Ecto neural progenitor cell (in vitro differentiated cells): Measurements from ENCODE around the gene ANKS1A.
"Not testable (repeated sequence)": the region's sequence is repeated elsewhere in the genome, so short reads cannot be mapped to it uniquely, and the experiment has no call there.

Experiments used
- DNase-seq: peaks from one replicate; pipeline ENCODE4 v3.0.0-alpha.2; 2018; ENCODE audit warnings: low spot score

The ANKS1A gene

GRCh38 chr6:34888874-34889555 lies at the start of gene ANKS1A:
ANKS1A (plus strand) TSS chr6:34889255; CDS start chr6:34889403, 148 bp downstream.
- DNase-seq: peak; percentile 89

DNA sequence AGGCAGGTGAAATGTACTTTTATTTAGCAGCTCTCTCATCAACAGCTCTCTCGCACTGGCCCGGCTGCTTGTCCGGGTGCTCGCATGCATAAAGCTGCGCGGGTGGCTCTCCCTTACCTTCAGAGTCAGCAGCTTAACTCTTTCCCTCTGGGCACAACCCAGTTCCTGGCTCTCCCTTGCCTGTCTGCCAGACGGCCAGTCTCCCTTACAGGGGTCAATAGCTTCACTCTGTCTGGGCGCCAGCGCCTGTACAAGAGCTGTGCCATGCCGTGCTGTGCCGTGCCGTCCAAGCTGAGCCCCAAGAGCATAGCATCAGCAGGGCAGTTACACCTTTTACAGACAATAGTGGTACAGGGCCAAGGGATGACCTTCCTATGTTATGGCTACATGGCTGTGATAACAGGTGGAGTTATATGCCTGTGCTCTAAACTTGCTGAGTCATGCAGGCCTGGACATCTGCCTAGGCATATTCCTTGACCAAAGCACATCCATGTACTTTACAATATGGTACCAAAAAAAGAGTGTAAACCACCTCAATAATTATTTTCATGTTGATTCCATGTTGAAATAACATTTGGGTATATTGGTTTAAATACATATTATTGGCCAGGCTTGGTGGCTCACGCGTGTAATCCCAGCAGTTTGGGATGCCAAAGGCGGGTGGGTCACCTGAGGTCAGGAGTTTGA lies 49.2 kb upstream of the ANKS1A start:
- DNase-seq: no peak

DNA sequence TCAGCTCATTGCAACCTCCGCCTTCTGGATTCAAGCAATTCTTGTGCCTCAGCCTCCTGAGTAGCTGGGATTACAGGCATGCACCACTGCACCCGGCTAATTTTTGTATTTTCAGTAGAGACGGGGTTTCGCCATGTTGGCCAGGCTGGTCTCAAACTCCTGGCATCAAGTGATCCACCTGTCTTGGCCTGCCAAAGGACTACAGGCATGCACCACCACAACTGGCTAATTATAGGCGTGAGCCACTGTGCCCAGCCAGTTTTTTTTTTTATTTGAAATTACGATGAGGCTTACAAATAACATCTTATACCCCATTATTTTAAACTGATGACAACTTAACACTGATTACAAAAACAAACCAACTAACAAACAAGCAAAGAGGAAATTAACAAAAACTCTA lies 40.0 kb upstream of the ANKS1A start:
- not testable (repeated sequence) for DNase-seq

- no peak for DNase-seq
These were observed 37.7 kb upstream of the ANKS1A start for GRCh38 chr6:34851361-34851760.

DNA sequence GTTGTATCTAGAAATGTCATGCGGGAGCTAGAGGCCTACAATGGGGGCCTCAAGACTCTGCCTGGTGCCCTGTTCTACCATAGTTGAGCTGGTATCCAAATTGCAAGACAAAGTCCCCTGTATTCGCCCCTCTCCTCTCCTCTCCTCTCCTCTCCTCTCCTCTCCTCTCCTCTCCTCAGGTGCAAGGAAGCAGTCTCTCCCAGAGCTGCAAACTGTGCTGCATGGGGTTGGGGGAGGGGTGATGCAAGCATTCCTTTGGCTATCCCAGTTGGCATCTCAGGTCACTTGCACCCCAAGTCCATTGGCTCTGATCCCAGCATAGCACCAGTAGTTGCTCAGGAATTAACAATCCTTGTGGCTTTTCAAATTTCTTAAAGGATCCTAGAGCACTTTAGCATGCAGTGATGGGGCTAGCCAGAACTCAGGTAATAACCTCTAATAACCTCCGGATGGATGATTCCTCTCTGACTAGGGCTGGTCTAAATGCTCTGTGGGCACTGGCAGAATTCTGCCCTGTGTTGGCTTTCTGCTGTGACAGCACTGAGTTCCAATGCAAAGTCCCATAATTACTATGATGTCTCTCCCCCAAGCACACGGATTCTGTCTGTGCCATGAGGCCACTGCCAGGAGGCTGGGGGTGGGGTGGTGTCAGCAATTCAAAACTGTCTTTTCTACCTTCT lies 36.5 kb upstream of the ANKS1A start:
- no peak for DNase-seq

- DNase-seq: no peak
These were observed 33.6 kb upstream of the ANKS1A start for GRCh38 chr6:34855463-34855862.

- no peak for DNase-seq
These were observed 30.4 kb upstream of the ANKS1A start for GRCh38 chr6:34858681-34859080.

GRCh38 chr6:34859951-34860350 lies 29.1 kb upstream of the ANKS1A start:
- no peak for DNase-seq

DNA sequence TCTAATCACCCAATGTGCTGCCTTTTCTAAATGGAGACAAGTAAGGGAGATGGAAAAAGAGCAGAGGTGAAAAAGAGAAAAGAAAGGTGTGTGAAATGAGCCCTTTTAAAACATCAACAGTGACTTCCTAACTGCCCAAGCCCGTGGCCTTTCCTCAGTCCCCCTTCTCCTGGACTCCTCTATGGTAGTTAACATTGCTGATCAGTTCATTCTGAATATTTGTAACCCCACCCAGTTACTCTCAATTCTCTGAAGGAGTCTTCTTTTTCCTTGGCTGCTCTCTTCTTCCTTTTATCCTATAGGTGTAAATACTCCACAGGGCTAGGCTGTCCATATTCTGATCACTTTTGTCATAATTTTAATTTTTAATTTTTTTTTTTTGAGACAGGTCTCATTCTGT lies 28.3 kb upstream of the ANKS1A start:
- no peak for DNase-seq

GRCh38 chr6:34864007-34864406 lies 25.0 kb upstream of the ANKS1A start:
- no peak for DNase-seq

DNA sequence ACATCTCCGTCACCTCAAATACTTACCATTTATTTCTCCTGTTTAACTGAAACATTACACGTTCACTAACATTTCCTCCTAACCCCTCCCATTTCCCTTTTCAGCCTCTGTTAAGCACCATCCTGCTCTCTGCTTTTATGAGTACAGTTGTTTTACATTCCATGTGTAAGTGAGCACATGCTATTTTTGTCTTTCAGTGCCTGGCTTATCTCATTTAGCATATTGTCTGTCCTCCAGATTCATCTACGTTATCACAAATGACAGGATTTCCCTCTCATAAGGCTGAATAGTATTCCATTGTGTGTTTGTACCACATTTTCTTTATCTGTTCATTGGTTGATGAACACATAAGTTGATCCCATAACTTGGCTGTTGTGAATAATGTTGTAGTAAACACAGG lies 23.9 kb upstream of the ANKS1A start:
- no peak for DNase-seq

GRCh38 chr6:34866509-34866908 lies 22.5 kb upstream of the ANKS1A start:
- DNase-seq: no peak

DNA sequence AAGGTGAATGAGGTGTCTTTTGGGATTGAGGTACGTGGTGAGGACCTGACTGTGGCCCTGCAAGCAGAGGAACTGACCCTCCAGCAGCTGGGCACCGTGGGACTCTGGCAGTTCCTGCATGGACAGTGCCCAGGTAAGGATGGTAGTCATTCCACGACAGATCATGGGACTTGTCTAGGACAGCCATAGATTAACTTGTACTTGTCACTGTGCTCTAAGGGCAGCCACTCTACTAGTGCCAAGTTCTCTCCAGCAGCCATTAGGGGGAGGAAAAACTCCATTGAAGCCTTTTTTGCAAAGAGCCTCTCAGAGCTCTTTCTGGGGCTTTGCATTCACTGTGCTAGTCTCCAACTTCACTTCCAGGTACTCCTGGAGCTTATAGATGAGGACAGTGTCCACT lies 21.6 kb upstream of the ANKS1A start:
- DNase-seq: no peak

DNA sequence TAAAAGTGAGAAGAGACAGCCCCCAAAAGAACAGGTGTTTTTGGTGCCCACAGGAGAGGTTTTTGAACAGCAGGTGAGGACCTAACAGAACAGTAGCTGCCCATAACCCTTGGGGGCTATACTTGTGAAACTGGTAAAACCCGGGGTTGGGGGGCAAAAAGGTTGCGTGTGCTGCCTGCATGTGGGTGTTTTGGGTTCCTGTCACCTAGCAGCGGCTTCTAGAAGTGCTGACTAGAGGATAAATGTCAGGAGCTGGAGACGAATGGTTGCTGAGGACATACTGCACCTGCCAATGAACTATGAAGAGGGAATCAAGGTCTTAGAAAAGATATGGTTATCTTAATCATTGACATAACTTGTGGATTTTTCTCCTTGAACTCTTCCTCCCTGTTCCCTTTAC lies 17.2 kb upstream of the ANKS1A start:
- no peak for DNase-seq

DNA sequence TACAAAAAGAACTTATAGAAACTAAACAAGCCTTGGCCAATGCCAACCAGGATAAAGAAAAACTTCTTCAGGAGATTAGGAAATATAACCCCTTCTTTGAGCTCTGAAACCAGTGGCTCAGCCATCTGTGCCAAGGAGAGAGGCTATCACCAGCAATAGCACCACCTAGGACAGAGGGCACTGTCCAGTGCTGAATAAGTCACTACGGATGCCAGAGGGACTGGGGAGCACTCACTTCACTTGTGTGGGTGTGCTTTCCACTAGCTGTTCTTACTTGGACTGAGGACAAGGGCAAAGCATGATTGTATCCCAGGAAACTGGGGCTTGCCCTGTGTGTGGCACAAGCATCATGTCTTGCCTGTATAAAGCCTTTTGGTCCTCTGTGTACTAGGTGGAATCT lies 16.7 kb upstream of the ANKS1A start:
- no peak for DNase-seq

- no peak for DNase-seq
These were observed 13.5 kb upstream of the ANKS1A start for GRCh38 chr6:34875292-34876213.

DNA sequence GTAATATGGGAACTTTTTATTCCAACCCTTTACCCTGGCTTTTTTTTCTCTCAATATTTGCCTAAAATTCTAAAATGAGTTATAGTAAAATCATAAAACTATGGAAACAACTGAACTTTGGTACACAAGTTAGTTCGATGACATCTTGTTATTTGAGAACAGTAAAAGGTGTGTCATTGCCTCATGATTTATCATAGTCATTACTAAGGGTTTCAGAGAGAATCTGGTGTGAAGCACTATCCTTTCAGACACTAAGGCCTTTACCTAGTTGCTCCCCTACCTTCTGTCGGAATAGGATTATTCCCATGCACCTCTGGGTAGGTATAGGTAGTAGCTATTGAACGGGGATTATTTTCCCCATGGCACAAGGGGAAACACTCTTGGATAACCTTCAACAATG lies 12.6 kb upstream of the ANKS1A start:
- DNase-seq: no peak

DNA sequence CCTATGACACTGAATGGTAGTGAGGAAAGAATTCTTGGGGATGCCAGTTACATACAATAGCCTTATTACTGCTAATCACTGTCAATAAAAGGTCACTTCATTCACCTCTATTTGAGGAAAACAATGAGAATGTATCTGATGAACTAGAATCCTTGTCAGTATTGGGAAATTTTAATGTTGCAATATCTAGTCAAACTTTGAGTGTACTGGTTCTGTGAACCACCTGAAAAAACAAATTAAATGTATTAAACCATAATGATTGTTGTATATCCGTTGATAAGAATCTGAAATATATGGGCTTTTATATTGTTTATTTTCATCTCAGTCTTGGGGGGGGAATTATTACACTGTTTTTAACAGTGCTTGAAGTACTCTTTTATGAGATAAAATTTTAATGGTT lies 11.8 kb upstream of the ANKS1A start:
- DNase-seq: no peak

DNA sequence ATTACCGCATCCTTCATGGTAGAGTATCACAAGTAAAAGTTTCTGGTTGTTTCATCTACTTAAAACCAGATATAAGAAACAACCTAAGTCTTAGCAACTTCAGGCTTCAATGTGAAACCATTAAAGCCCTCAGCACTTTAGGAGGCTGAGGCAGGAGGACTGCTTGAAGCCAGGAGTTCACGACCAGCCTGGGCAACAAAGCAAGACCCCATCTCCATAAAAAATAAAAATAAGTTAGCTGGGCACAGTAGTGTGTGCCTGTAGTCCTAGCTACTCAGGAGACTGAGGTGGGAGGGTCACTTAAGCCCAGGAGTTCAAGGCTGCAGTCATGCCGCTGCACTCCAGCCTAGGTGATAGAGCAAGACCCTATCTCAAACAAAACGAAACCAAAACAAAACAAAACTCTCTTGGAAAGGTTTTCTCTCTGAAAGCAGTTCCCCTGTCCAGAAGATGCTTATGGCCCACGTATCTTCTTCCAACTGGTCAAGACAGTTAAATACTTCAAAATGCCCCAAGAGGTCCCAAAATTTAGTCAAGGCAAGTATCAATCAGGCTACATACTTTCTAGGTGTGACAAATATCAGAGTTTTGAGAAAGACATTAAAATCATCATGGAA lies 11.1 kb upstream of the ANKS1A start:
- DNase-seq: no peak

DNA sequence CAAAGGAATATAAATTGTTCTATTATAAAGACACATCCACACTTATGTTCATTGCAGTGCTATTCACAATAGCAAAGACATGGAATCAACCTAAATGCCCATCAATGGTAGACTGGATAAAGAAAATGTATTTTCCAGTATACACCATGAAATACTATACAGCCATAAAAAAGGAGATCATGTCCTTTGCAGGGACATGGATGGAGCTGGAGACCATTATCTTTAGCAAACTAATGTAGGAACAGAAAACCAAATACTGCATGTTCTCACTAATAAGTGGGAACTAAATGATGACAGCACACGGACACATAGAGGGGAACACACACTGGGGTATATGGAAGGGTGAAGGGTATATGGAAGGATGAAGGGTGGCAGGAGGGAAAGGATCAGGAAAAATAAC lies 5.0 kb upstream of the ANKS1A start:
- not testable (repeated sequence) for DNase-seq

- DNase-seq: no peak
These were observed 4.1 kb upstream of the ANKS1A start for GRCh38 chr6:34884996-34885395.

DNA sequence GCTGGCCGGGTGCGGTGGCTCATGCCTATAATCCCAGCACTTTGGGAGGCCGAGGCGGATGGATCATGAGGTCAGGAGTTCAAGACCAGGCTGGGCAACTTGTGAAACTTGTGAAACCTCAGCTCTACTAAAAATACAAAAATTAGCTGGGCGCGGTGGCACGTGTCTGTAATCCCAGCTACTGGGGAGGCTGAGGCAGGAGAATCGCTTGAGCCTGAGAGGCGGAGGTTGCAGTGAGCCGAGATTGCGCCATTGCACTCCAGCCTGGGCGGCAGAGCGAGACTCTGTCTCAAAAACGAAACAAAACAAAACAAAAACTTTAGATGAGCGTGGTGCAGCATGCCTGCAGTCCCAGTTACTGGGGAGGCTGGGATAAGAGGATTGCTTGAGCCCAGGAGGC lies 3.2 kb upstream of the ANKS1A start:
- not testable (repeated sequence) for DNase-seq
